Measurements from ENCODE around the gene N4BP2.
"Not testable (repeated sequence)": the region's sequence is repeated elsewhere in the genome, so short reads cannot be mapped to it uniquely, and the experiment has no call there.

Gene N4BP2

GRCh38 chr4:40121515-40121914 lies 64.9 kb downstream of the N4BP2 start:
- Histone ChIP-seq H3K27ac (ENCODE audit: insufficient read depth, low read depth, low read length, poor library complexity, severe bottlenecking) (no peak overlapping the region), H3K4me1 (ENCODE audit: control insufficient read depth, insufficient read depth, low read length) (no peaks in the 10 kb centered on the region), H3K9me3 (ENCODE audit: control insufficient read depth, low read length) (no peaks in the 10 kb centered on the region), H3K4me3 (ENCODE audit: insufficient read depth, low read depth, low read length) (no peak overlapping the region), H3K36me3 (ENCODE audit: control insufficient read depth, insufficient read depth, low read length) (peaks cover 7% of the 10 kb centered on the region), H3K27me3 (ENCODE audit: control insufficient read depth, insufficient read depth, low read length, poor library complexity, severe bottlenecking) (no peaks in the 10 kb centered on the region)
- 87 to 91% methylated on average over 4 of the region's 4 CpGs for WGBS, 2 experiments

DNA sequence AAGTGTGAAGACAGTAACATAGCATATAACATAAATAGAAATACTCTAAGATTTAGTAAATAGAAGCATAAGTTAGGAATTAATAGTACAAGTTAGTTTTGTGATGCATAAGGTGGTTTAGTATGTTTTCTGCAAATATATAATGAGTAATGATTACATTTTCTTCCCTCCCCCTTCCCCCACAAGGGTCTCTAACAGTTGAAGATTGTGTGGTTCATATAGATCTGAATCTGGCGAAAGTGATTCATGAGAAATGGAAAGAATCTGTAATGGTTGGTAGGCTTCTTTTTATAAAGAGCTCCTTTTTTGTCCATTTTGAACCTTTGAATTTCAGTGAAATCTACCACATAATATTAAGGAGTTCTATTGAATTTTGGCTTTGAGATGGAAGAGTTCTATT lies 66.3 kb downstream of the N4BP2 start:
- Histone ChIP-seq H3K4me1 (ENCODE audit: control insufficient read depth, insufficient read depth, low read length) (no peaks in the 10 kb centered on the region), H3K4me3 (ENCODE audit: insufficient read depth, low read depth, low read length) (no peak overlapping the region), H3K9me3 (ENCODE audit: control insufficient read depth, low read length) (no peaks in the 10 kb centered on the region), H3K27me3 (ENCODE audit: control insufficient read depth, insufficient read depth, low read length, poor library complexity, severe bottlenecking) (no peaks in the 10 kb centered on the region), H3K36me3 (ENCODE audit: control insufficient read depth, insufficient read depth, low read length) (peaks cover 4% of the 10 kb centered on the region), H3K27ac (ENCODE audit: insufficient read depth, low read depth, low read length, poor library complexity, severe bottlenecking) (no peak overlapping the region)
- whole genome bisulfite sequencing, 2 experiments = 88 to 100% methylated on average over 1 of the region's 1 CpG

- H3K4me3 ChIP-seq (ENCODE audit: insufficient read depth, low read depth, low read length) = no peak overlapping the region
- H3K4me1 ChIP-seq (ENCODE audit: control insufficient read depth, insufficient read depth, low read length) = no peaks in the 10 kb centered on the region
- no peaks in the 10 kb centered on the region for H3K9me3 ChIP-seq (ENCODE audit: control insufficient read depth, low read length)
- no peak overlapping the region for H3K27ac ChIP-seq (ENCODE audit: insufficient read depth, low read depth, low read length, poor library complexity, severe bottlenecking)
- no peaks in the 10 kb centered on the region for H3K27me3 ChIP-seq (ENCODE audit: control insufficient read depth, insufficient read depth, low read length, poor library complexity, severe bottlenecking)
- peaks cover 4% of the 10 kb centered on the region for H3K36me3 ChIP-seq (ENCODE audit: control insufficient read depth, insufficient read depth, low read length)
Measured at GRCh38 chr4:40124690-40125089, 68.0 kb downstream of the N4BP2 start.

GRCh38 chr4:40130401-40131036 lies 73.9 kb downstream of the N4BP2 start:
- Histone ChIP-seq H3K4me3 (ENCODE audit: insufficient read depth, low read depth, low read length) (no peak overlapping the region), H3K27me3 (ENCODE audit: control insufficient read depth, insufficient read depth, low read length, poor library complexity, severe bottlenecking) (no peaks in the 10 kb centered on the region), H3K4me1 (ENCODE audit: control insufficient read depth, insufficient read depth, low read length) (no peaks in the 10 kb centered on the region), H3K27ac (ENCODE audit: insufficient read depth, low read depth, low read length, poor library complexity, severe bottlenecking) (no peak overlapping the region), H3K9me3 (ENCODE audit: control insufficient read depth, low read length) (no peaks in the 10 kb centered on the region), H3K36me3 (ENCODE audit: control insufficient read depth, insufficient read depth, low read length) (peaks cover 19% of the 10 kb centered on the region)

DNA sequence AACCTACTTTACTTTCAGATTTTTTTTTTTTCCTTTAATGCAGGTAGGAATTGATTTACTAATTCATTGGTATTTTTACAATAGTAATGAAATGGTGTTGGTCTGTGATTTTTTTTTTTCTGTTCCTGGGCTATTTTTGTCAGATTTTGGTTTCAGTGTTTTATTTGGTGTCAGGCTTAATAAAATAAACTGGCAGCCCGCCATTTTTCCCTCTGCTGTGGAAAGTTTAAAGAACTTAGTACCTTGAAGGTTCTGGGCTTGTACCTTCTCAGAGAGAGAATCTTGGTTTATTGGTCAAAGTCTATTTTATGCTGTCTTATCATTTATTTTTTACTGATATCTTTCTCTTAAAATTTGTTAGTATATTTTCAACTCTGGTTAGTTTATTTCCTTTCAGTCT lies 76.2 kb downstream of the N4BP2 start:
- H3K4me1 ChIP-seq (ENCODE audit: control insufficient read depth, insufficient read depth, low read length) = no peaks in the 10 kb centered on the region
- no peak overlapping the region for H3K27ac ChIP-seq (ENCODE audit: insufficient read depth, low read depth, low read length, poor library complexity, severe bottlenecking)
- H3K36me3 ChIP-seq (ENCODE audit: control insufficient read depth, insufficient read depth, low read length) = peaks cover 27% of the 10 kb centered on the region
- WGBS, 2 experiments = 94 to 95% methylated on average over 1 of the region's 1 CpG
- no peaks in the 10 kb centered on the region for H3K27me3 ChIP-seq (ENCODE audit: control insufficient read depth, insufficient read depth, low read length, poor library complexity, severe bottlenecking)
- H3K4me3 ChIP-seq (ENCODE audit: insufficient read depth, low read depth, low read length) = no peak overlapping the region
- no peaks in the 10 kb centered on the region for H3K9me3 ChIP-seq (ENCODE audit: control insufficient read depth, low read length)

GRCh38 chr4:40134206-40134917 lies 77.7 kb downstream of the N4BP2 start:
- Histone ChIP-seq H3K27me3 (ENCODE audit: control insufficient read depth, insufficient read depth, low read length, poor library complexity, severe bottlenecking) (no peaks in the 10 kb centered on the region), H3K9me3 (ENCODE audit: control insufficient read depth, low read length) (no peaks in the 10 kb centered on the region), H3K36me3 (ENCODE audit: control insufficient read depth, insufficient read depth, low read length) (peaks cover 33% of the 10 kb centered on the region), H3K27ac (ENCODE audit: insufficient read depth, low read depth, low read length, poor library complexity, severe bottlenecking) (no peak overlapping the region), H3K4me1 (ENCODE audit: control insufficient read depth, insufficient read depth, low read length) (no peaks in the 10 kb centered on the region), H3K4me3 (ENCODE audit: insufficient read depth, low read depth, low read length) (no peak overlapping the region)
- WGBS, 2 experiments = 93 to 97% methylated on average over 1 of the region's 1 CpG

GRCh38 chr4:40136202-40136601 lies 79.6 kb downstream of the N4BP2 start:
- H3K4me3 ChIP-seq (ENCODE audit: insufficient read depth, low read depth, low read length); H3K27me3 ChIP-seq (ENCODE audit: control insufficient read depth, insufficient read depth, low read length, poor library complexity, severe bottlenecking); H3K27ac ChIP-seq (ENCODE audit: insufficient read depth, low read depth, low read length, poor library complexity, severe bottlenecking); H3K4me1 ChIP-seq (ENCODE audit: control insufficient read depth, insufficient read depth, low read length); H3K9me3 ChIP-seq (ENCODE audit: control insufficient read depth, low read length): not testable (repeated sequence)
- WGBS, 2 experiments = 87 to 91% methylated on average over 9 of the region's 9 CpGs
- H3K36me3 ChIP-seq (ENCODE audit: control insufficient read depth, insufficient read depth, low read length) = peaks cover 33% of the 10 kb centered on the region

DNA sequence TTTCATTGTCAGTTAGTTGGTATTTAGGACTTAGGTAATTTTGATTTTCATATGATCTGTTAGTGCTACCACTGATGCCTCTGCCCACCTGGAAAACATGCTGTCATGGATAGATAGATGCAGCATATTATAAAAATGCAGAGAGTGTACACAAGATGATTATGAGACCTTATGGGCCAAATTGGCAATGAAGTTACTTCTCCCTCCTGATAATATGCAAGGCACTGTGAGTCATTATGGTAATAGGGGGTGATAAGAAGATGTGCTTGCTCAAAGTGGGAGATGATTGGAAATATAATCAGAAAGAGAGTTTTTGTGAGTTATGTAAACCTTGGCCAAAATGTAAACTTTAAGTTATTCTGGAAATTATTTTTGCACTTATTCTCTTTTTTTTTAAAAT lies 83.5 kb downstream of the N4BP2 start:
- H3K9me3 ChIP-seq (ENCODE audit: control insufficient read depth, low read length) = no peaks in the 10 kb centered on the region
- H3K36me3 ChIP-seq (ENCODE audit: control insufficient read depth, insufficient read depth, low read length) = peaks cover 41% of the 10 kb centered on the region
- H3K4me3 ChIP-seq (ENCODE audit: insufficient read depth, low read depth, low read length) = no peak overlapping the region
- H3K27me3 ChIP-seq (ENCODE audit: control insufficient read depth, insufficient read depth, low read length, poor library complexity, severe bottlenecking) = no peaks in the 10 kb centered on the region
- H3K27ac ChIP-seq (ENCODE audit: insufficient read depth, low read depth, low read length, poor library complexity, severe bottlenecking) = no peak overlapping the region
- no peaks in the 10 kb centered on the region for H3K4me1 ChIP-seq (ENCODE audit: control insufficient read depth, insufficient read depth, low read length)

- WGBS, 2 experiments = no CpG with 5 or more reads among the region's 4 CpGs
- not testable (repeated sequence) for H3K9me3 ChIP-seq (ENCODE audit: control insufficient read depth, low read length); H3K27me3 ChIP-seq (ENCODE audit: control insufficient read depth, insufficient read depth, low read length, poor library complexity, severe bottlenecking)
Measured at GRCh38 chr4:40140597-40140996, 83.9 kb downstream of the N4BP2 start.

GRCh38 chr4:40143926-40144508 lies 87.4 kb downstream of the N4BP2 start:
- no peak overlapping the region for H3K27ac ChIP-seq (ENCODE audit: insufficient read depth, low read depth, low read length, poor library complexity, severe bottlenecking)
- WGBS, 2 experiments = 97 to 98% methylated on average over 6 of the region's 6 CpGs
- H3K36me3 ChIP-seq (ENCODE audit: control insufficient read depth, insufficient read depth, low read length) = peaks cover 24% of the 10 kb centered on the region
- no peaks in the 10 kb centered on the region for H3K27me3 ChIP-seq (ENCODE audit: control insufficient read depth, insufficient read depth, low read length, poor library complexity, severe bottlenecking)
- H3K4me1 ChIP-seq (ENCODE audit: control insufficient read depth, insufficient read depth, low read length) = no peaks in the 10 kb centered on the region
- no peak overlapping the region for H3K4me3 ChIP-seq (ENCODE audit: insufficient read depth, low read depth, low read length)
- no peaks in the 10 kb centered on the region for H3K9me3 ChIP-seq (ENCODE audit: control insufficient read depth, low read length)

More at GRCh38 chr4:40140597-40140996, 83.9 kb downstream of the N4BP2 start:
- H3K4me1 ChIP-seq (ENCODE audit: control insufficient read depth, insufficient read depth, low read length); H3K27ac ChIP-seq (ENCODE audit: insufficient read depth, low read depth, low read length, poor library complexity, severe bottlenecking); H3K4me3 ChIP-seq (ENCODE audit: insufficient read depth, low read depth, low read length): not testable (repeated sequence)
- H3K36me3 ChIP-seq (ENCODE audit: control insufficient read depth, insufficient read depth, low read length) = peaks cover 41% of the 10 kb centered on the region
